Measurements from ENCODE around the gene CYP2A13. TPM values are rescaled to one million over a fixed set of nuclear protein-coding genes. Genes with fewer than 3 reads are reported as not detected.

CYP2A13 gene
- polyA plus RNA-seq, 3 donors: not detected

DNA sequence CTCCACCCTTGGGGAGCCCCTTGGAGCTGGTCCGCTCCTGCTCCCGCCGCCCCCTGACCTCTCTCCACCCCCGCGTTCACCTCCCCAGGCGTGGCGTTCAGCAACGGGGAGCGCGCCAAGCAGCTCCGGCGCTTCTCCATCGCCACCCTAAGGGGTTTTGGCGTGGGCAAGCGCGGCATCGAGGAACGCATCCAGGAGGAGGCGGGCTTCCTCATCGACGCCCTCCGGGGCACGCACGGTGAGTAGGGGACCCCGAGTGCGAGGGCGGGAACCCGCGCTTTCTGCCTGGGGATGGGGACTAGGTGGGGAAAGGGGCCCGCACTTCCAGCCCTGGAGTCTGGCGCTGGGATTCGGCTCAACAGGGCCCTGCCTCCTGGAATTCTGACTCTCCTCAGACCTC is 1.7 kb downstream of the CYP2A13 start:
- Histone ChIP-seq H3K4me1 (ENCODE audit: control insufficient read depth in 1 of 2, insufficient read depth in 2 of 2, low read length in 2 of 2) (no peaks in the 10 kb centered on the region), H3K27ac (ENCODE audit: low read depth in 1 of 2, low read length in 2 of 2) (no peak overlapping the region), H3K79me2 (ENCODE audit: insufficient read depth, low read length) (no peaks in the 10 kb centered on the region), H4K20me1 (ENCODE audit: insufficient read depth, low read length) (no peaks in the 10 kb centered on the region), H3K4me2 (replicated peaks; ENCODE audit: extremely low read depth, low read length, poor library complexity, severe bottlenecking) (no peak overlapping the region), H3K9me3 (replicated peaks in 1 of 2; ENCODE audit: control insufficient read depth in 1 of 2, insufficient read depth in 1 of 2, low read length in 2 of 2) (no peaks in the 10 kb centered on the region), H2AFZ (ENCODE audit: insufficient read depth, low read depth, low read length, poor library complexity, severe bottlenecking) (no peak overlapping the region), H3K9ac (ENCODE audit: insufficient read depth, low read length, poor library complexity, severe bottlenecking) (no peak overlapping the region), H3K4me3 (replicated peaks in 1 of 3; ENCODE audit: low read depth in 2 of 3, low read length in 3 of 3) (no peak overlapping the region), H3K36me3 (replicated peaks in 1 of 2; ENCODE audit: control insufficient read depth in 1 of 2, insufficient read depth in 2 of 2, low read length in 2 of 2) (no peaks in the 10 kb centered on the region), H3K27me3 (ENCODE audit: control insufficient read depth in 2 of 2, insufficient read depth in 2 of 2, low read length in 2 of 2) (peaks cover 2 to 24% of the 10 kb centered on the region in 2 donors)
- peaks cover 3% of the 10 kb centered on the region for H3K4me1 Mint-ChIP-seq
- no peak for DNase-seq
- H3K9me3 Mint-ChIP-seq: peaks cover 0 to 8% (median 2%) of the 10 kb centered on the region in 7 donors
- intact Hi-C loops (cut with micrococcal nuclease): no loop called here
- peaks cover 31 to 54% (median 41%) of the 10 kb centered on the region in 3 donors for H3K27me3 Mint-ChIP-seq (ENCODE audit: low read depth in 3 of 3)
- H3K36me3 Mint-ChIP-seq: no peaks in the 10 kb centered on the region
- WGBS (ENCODE audit: insufficient coverage): 2% methylated on average over 18 of the region's 32 CpGs
- peak overlapping the region in 1 of 2 donors; percentile 67 for H3K4me3 Mint-ChIP-seq
- no peak overlapping the region for H3K27ac Mint-ChIP-seq
- TF ChIP-seq, protein P1, sequence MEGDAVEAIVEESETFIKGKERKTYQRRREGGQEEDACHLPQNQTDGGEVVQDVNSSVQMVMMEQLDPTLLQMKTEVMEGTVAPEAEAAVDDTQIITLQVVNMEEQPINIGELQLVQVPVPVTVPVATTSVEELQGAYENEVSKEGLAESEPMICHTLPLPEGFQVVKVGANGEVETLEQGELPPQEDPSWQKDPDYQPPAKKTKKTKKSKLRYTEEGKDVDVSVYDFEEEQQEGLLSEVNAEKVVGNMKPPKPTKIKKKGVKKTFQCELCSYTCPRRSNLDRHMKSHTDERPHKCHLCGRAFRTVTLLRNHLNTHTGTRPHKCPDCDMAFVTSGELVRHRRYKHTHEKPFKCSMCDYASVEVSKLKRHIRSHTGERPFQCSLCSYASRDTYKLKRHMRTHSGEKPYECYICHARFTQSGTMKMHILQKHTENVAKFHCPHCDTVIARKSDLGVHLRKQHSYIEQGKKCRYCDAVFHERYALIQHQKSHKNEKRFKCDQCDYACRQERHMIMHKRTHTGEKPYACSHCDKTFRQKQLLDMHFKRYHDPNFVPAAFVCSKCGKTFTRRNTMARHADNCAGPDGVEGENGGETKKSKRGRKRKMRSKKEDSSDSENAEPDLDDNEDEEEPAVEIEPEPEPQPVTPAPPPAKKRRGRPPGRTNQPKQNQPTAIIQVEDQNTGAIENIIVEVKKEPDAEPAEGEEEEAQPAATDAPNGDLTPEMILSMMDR (IDR thresholded peaks at IDR 0.05): no peak

DNA sequence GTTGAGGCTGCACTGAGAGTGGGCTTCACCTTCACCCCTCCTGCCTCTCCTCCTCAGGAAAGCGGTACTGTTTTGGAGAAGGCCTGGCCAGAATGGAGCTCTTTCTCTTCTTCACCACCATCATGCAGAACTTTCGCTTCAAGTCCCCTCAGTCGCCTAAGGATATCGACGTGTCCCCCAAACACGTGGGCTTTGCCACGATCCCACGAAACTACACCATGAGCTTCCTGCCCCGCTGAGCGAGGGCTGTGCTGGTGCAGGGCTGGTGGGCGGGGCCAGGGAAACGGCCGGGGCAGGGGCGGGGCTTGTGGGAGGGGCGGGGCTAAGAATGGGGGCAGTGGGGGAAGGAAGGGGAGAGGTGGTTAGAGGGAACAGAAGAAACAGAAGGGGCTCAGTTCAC is 7.5 kb downstream of the CYP2A13 start:
- DNase-seq: no peak
- Mint-ChIP-seq H3K27ac (no peak overlapping the region), H3K36me3 (no peaks in the 10 kb centered on the region), H3K4me3 (peak overlapping the region in 1 of 2 donors; percentile 50), H3K27me3 (ENCODE audit: low read depth in 3 of 3) (peaks cover 8 to 32% (median 15%) of the 10 kb centered on the region in 3 donors), H3K9me3 (peaks cover 0 to 12% (median 4%) of the 10 kb centered on the region in 7 donors), H3K4me1 (peaks cover 2% of the 10 kb centered on the region)
- intact Hi-C loops (cut with micrococcal nuclease): no loop called here
- Histone ChIP-seq H3K4me1 (ENCODE audit: control insufficient read depth in 1 of 2, insufficient read depth in 2 of 2, low read length in 2 of 2) (no peaks in the 10 kb centered on the region), H4K20me1 (ENCODE audit: insufficient read depth, low read length) (no peaks in the 10 kb centered on the region), H3K27me3 (ENCODE audit: control insufficient read depth in 2 of 2, insufficient read depth in 2 of 2, low read length in 2 of 2) (peaks cover 0 to 2% of the 10 kb centered on the region in 2 donors), H3K9me3 (replicated peaks in 1 of 2; ENCODE audit: control insufficient read depth in 1 of 2, insufficient read depth in 1 of 2, low read length in 2 of 2) (no peaks in the 10 kb centered on the region), H3K27ac (ENCODE audit: low read depth in 1 of 2, low read length in 2 of 2) (no peak overlapping the region), H3K36me3 (replicated peaks in 1 of 2; ENCODE audit: control insufficient read depth in 1 of 2, insufficient read depth in 2 of 2, low read length in 2 of 2) (no peaks in the 10 kb centered on the region), H3K9ac (ENCODE audit: insufficient read depth, low read length, poor library complexity, severe bottlenecking) (no peak overlapping the region), H2AFZ (ENCODE audit: insufficient read depth, low read depth, low read length, poor library complexity, severe bottlenecking) (no peak overlapping the region), H3K4me2 (replicated peaks; ENCODE audit: extremely low read depth, low read length, poor library complexity, severe bottlenecking) (no peak overlapping the region), H3K79me2 (ENCODE audit: insufficient read depth, low read length) (no peaks in the 10 kb centered on the region), H3K4me3 (replicated peaks in 1 of 3; ENCODE audit: low read depth in 2 of 3, low read length in 3 of 3) (no peak overlapping the region)
- 73% methylated on average over 3 of the region's 15 CpGs for WGBS (ENCODE audit: insufficient coverage)
- TF ChIP-seq, protein P1 (IDR thresholded peaks at IDR 0.05): no peak
